ENCODE measurements around the gene HCN3.
A peak's percentile ranks its signal among the peaks of the same experiment; 100 is the strongest.
"Not testable (repeated sequence)": the region's sequence is repeated elsewhere in the genome, so short reads cannot be mapped to it uniquely, and the experiment has no call there.

HCN3 gene

GRCh38 chr1:155244368-155245162 is 32.7 kb upstream of the HCN3 start:
- H3K4me2 ChIP-seq (ENCODE audit: low read length) = peak overlapping the region; percentile 98
- H3K9ac ChIP-seq (ENCODE audit: low read depth, low read length) = peak overlapping the region; percentile 81
- H3K36me3 ChIP-seq (ENCODE audit: insufficient read depth, low read length) = peaks cover 19% of the 10 kb centered on the region
- peaks cover 23% of the 10 kb centered on the region for H3K4me1 ChIP-seq (ENCODE audit: control insufficient read depth, insufficient read depth, low read length)
- H3K9me3 ChIP-seq (replicated peaks; ENCODE audit: low read length) = no peaks in the 10 kb centered on the region
- H3K4me3 ChIP-seq (ENCODE audit: low read length) = peak overlapping the region; percentile 76
- no peaks in the 10 kb centered on the region for H3K27me3 ChIP-seq (ENCODE audit: control insufficient read depth, insufficient read depth, low read length)

- Histone ChIP-seq H3K36me3 (ENCODE audit: insufficient read depth, low read length) (peaks cover 19% of the 10 kb centered on the region), H3K9ac (ENCODE audit: low read depth, low read length) (peak overlapping the region; percentile 72), H3K4me3 (ENCODE audit: low read length) (peak overlapping the region; percentile 76), H3K4me1 (ENCODE audit: control insufficient read depth, insufficient read depth, low read length) (peaks cover 23% of the 10 kb centered on the region), H3K27me3 (ENCODE audit: control insufficient read depth, insufficient read depth, low read length) (no peaks in the 10 kb centered on the region), H3K4me2 (ENCODE audit: low read length) (peak overlapping the region; percentile 98), H3K9me3 (replicated peaks; ENCODE audit: low read length) (no peaks in the 10 kb centered on the region)
Measured at GRCh38 chr1:155245163-155245524, 32.1 kb upstream of the HCN3 start.

- peaks cover 22% of the 10 kb centered on the region for H3K36me3 ChIP-seq (ENCODE audit: insufficient read depth, low read length)
- H3K27me3 ChIP-seq (ENCODE audit: control insufficient read depth, insufficient read depth, low read length); H3K4me2 ChIP-seq (ENCODE audit: low read length); H3K9me3 ChIP-seq (replicated peaks; ENCODE audit: low read length); H3K9ac ChIP-seq (ENCODE audit: low read depth, low read length); H3K4me3 ChIP-seq (ENCODE audit: low read length): not testable (repeated sequence)
- peaks cover 26% of the 10 kb centered on the region for H3K4me1 ChIP-seq (ENCODE audit: control insufficient read depth, insufficient read depth, low read length)
Measured at GRCh38 chr1:155246796-155247195, 30.5 kb upstream of the HCN3 start.

- Histone ChIP-seq H3K36me3 (ENCODE audit: insufficient read depth, low read length) (peaks cover 22% of the 10 kb centered on the region), H3K4me2 (ENCODE audit: low read length) (no peak overlapping the region), H3K4me3 (ENCODE audit: low read length) (no peak overlapping the region), H3K9me3 (replicated peaks; ENCODE audit: low read length) (no peaks in the 10 kb centered on the region), H3K9ac (ENCODE audit: low read depth, low read length) (no peak overlapping the region), H3K4me1 (ENCODE audit: control insufficient read depth, insufficient read depth, low read length) (peaks cover 23% of the 10 kb centered on the region), H3K27me3 (ENCODE audit: control insufficient read depth, insufficient read depth, low read length) (no peaks in the 10 kb centered on the region)
Measured at GRCh38 chr1:155247667-155248553, 29.4 kb upstream of the HCN3 start.

- Histone ChIP-seq H3K36me3 (ENCODE audit: insufficient read depth, low read length) (peaks cover 22% of the 10 kb centered on the region), H3K4me1 (ENCODE audit: control insufficient read depth, insufficient read depth, low read length) (peaks cover 23% of the 10 kb centered on the region), H3K9me3 (replicated peaks; ENCODE audit: low read length) (no peaks in the 10 kb centered on the region), H3K27me3 (ENCODE audit: control insufficient read depth, insufficient read depth, low read length) (no peaks in the 10 kb centered on the region), H3K4me2 (ENCODE audit: low read length) (peak overlapping the region; percentile 74), H3K9ac (ENCODE audit: low read depth, low read length) (peak overlapping the region; percentile 24), H3K4me3 (ENCODE audit: low read length) (no peak overlapping the region)
Measured at GRCh38 chr1:155250246-155250632, 27.0 kb upstream of the HCN3 start.

- H3K4me2 ChIP-seq (ENCODE audit: low read length) = peak overlapping the region; percentile 74
- peaks cover 22% of the 10 kb centered on the region for H3K36me3 ChIP-seq (ENCODE audit: insufficient read depth, low read length)
- H3K27me3 ChIP-seq (ENCODE audit: control insufficient read depth, insufficient read depth, low read length) = no peaks in the 10 kb centered on the region
- peak overlapping the region; percentile 24 for H3K9ac ChIP-seq (ENCODE audit: low read depth, low read length)
- H3K4me3 ChIP-seq (ENCODE audit: low read length) = no peak overlapping the region
- H3K9me3 ChIP-seq (replicated peaks; ENCODE audit: low read length) = no peaks in the 10 kb centered on the region
- peaks cover 27% of the 10 kb centered on the region for H3K4me1 ChIP-seq (ENCODE audit: control insufficient read depth, insufficient read depth, low read length)
Measured at GRCh38 chr1:155250633-155251449, 26.4 kb upstream of the HCN3 start.

- peaks cover 22% of the 10 kb centered on the region for H3K36me3 ChIP-seq (ENCODE audit: insufficient read depth, low read length)
- no peaks in the 10 kb centered on the region for H3K9me3 ChIP-seq (replicated peaks; ENCODE audit: low read length)
- H3K4me1 ChIP-seq (ENCODE audit: control insufficient read depth, insufficient read depth, low read length) = peaks cover 34% of the 10 kb centered on the region
- H3K9ac ChIP-seq (ENCODE audit: low read depth, low read length) = no peak overlapping the region
- H3K27me3 ChIP-seq (ENCODE audit: control insufficient read depth, insufficient read depth, low read length) = no peaks in the 10 kb centered on the region
- H3K4me2 ChIP-seq (ENCODE audit: low read length) = no peak overlapping the region
- no peak overlapping the region for H3K4me3 ChIP-seq (ENCODE audit: low read length)
Measured at GRCh38 chr1:155251566-155251965, 25.7 kb upstream of the HCN3 start.

GRCh38 chr1:155253208-155253607 is 24.1 kb upstream of the HCN3 start:
- Histone ChIP-seq H3K9me3 (replicated peaks; ENCODE audit: low read length) (no peaks in the 10 kb centered on the region), H3K27me3 (ENCODE audit: control insufficient read depth, insufficient read depth, low read length) (no peaks in the 10 kb centered on the region), H3K9ac (ENCODE audit: low read depth, low read length) (peak overlapping the region; percentile 90), H3K4me2 (ENCODE audit: low read length) (peak overlapping the region; percentile 99), H3K4me3 (ENCODE audit: low read length) (peak overlapping the region; percentile 97), H3K4me1 (ENCODE audit: control insufficient read depth, insufficient read depth, low read length) (peaks cover 34% of the 10 kb centered on the region), H3K36me3 (ENCODE audit: insufficient read depth, low read length) (peaks cover 18% of the 10 kb centered on the region)

GRCh38 chr1:155253797-155254196 is 23.5 kb upstream of the HCN3 start:
- no peaks in the 10 kb centered on the region for H3K27me3 ChIP-seq (ENCODE audit: control insufficient read depth, insufficient read depth, low read length)
- H3K4me2 ChIP-seq (ENCODE audit: low read length) = peak overlapping the region; percentile 99
- peaks cover 18% of the 10 kb centered on the region for H3K36me3 ChIP-seq (ENCODE audit: insufficient read depth, low read length)
- H3K9ac ChIP-seq (ENCODE audit: low read depth, low read length) = peak overlapping the region; percentile 90
- no peaks in the 10 kb centered on the region for H3K9me3 ChIP-seq (replicated peaks; ENCODE audit: low read length)
- H3K4me1 ChIP-seq (ENCODE audit: control insufficient read depth, insufficient read depth, low read length) = peaks cover 34% of the 10 kb centered on the region
- peak overlapping the region; percentile 97 for H3K4me3 ChIP-seq (ENCODE audit: low read length)

- H3K9ac ChIP-seq (ENCODE audit: low read depth, low read length) = peak overlapping the region; percentile 90
- peak overlapping the region; percentile 97 for H3K4me3 ChIP-seq (ENCODE audit: low read length)
- H3K9me3 ChIP-seq (replicated peaks; ENCODE audit: low read length) = no peaks in the 10 kb centered on the region
- no peaks in the 10 kb centered on the region for H3K27me3 ChIP-seq (ENCODE audit: control insufficient read depth, insufficient read depth, low read length)
- peaks cover 19% of the 10 kb centered on the region for H3K36me3 ChIP-seq (ENCODE audit: insufficient read depth, low read length)
- peak overlapping the region; percentile 99 for H3K4me2 ChIP-seq (ENCODE audit: low read length)
- H3K4me1 ChIP-seq (ENCODE audit: control insufficient read depth, insufficient read depth, low read length) = peaks cover 34% of the 10 kb centered on the region
Measured at GRCh38 chr1:155254228-155254713, 23.0 kb upstream of the HCN3 start.

GRCh38 chr1:155254714-155255242 is 22.5 kb upstream of the HCN3 start:
- peak overlapping the region; percentile 99 for H3K4me2 ChIP-seq (ENCODE audit: low read length)
- peaks cover 19% of the 10 kb centered on the region for H3K36me3 ChIP-seq (ENCODE audit: insufficient read depth, low read length)
- no peaks in the 10 kb centered on the region for H3K9me3 ChIP-seq (replicated peaks; ENCODE audit: low read length)
- peak overlapping the region; percentile 97 for H3K4me3 ChIP-seq (ENCODE audit: low read length)
- H3K4me1 ChIP-seq (ENCODE audit: control insufficient read depth, insufficient read depth, low read length) = peaks cover 34% of the 10 kb centered on the region
- no peaks in the 10 kb centered on the region for H3K27me3 ChIP-seq (ENCODE audit: control insufficient read depth, insufficient read depth, low read length)
- peak overlapping the region; percentile 90 for H3K9ac ChIP-seq (ENCODE audit: low read depth, low read length)
